Neural progenitor cell (in vitro differentiated cells): ENCODE data around the gene SIX4.
A peak's percentile ranks its signal among the peaks of the same experiment; 100 is the strongest.

ENCODE experiments used
- EZH2 ChIP-seq: fragments of 200-600 bp; sonication (generic); IDR thresholded peaks from 2 replicates; pipeline ENCODE4 v1.6.1; 2017; ENCODE audit warnings: antibody characterized with exemption, mild to moderate bottlenecking, moderate library complexity
- EZH2phosphoT487 ChIP-seq: fragments of 200-600 bp; sonication (generic); IDR thresholded peaks from 2 replicates; pipeline ENCODE4 v1.6.1; 2017; ENCODE audit warnings: antibody characterized with exemption
- TF ChIP-seq, protein P1 (sequence below): fragments of 200-600 bp; sonication (generic); IDR thresholded peaks from 2 replicates; pipeline ENCODE4 v1.5.1; 2017; ENCODE audit warnings: antibody characterized with exemption, mild to moderate bottlenecking

DNA sequence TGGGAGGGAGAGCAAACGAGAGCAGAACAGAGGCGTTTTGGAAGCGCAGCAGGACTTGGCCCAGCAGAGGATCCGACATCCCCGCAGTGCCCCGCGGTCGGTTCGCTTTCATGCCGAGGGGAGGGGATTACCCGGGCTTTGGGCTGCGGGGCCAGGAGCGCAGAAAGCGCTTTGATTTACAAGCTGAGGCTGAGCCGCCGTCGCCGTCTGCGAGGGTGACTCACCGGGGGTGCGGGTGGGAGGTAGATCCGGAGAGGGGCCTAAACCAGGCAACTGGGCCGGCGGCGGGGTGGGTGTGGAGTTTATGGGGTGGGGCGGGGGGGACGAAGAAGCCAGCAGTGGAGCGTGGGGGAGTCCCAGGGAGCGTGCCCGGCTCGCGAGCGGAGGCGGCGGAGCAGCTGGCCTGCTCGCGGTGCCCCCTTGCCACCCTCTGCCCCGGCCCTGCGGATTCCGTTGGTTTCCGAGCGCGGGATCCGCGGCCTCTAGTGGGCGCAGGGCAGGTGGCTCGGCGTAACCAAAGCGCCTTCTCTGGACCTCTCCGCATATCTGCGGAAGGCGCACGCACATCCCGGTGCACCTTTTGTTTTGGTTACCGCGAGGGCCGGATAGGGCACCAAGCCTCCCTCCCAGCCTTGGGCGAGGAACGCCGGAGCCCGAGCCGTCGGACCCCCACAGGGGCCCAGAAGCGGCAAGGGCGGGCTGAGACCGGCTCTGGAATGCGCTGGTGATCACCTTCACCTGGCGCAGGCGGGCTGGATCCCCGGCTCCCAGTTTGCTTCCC lies 2.6 kb downstream of the SIX4 start:
- TF ChIP-seq, protein P1, sequence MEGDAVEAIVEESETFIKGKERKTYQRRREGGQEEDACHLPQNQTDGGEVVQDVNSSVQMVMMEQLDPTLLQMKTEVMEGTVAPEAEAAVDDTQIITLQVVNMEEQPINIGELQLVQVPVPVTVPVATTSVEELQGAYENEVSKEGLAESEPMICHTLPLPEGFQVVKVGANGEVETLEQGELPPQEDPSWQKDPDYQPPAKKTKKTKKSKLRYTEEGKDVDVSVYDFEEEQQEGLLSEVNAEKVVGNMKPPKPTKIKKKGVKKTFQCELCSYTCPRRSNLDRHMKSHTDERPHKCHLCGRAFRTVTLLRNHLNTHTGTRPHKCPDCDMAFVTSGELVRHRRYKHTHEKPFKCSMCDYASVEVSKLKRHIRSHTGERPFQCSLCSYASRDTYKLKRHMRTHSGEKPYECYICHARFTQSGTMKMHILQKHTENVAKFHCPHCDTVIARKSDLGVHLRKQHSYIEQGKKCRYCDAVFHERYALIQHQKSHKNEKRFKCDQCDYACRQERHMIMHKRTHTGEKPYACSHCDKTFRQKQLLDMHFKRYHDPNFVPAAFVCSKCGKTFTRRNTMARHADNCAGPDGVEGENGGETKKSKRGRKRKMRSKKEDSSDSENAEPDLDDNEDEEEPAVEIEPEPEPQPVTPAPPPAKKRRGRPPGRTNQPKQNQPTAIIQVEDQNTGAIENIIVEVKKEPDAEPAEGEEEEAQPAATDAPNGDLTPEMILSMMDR = peak; percentile 52
- TF ChIP-seq EZH2 (peak; percentile 15), EZH2phosphoT487 (no peak)
